Fibroblast of pulmonary artery (primary cell): ENCODE data around the gene MBP.

Experiments used
- DNase-seq: peaks from one replicate; pipeline ENCODE4 v3.0.0-alpha.2; 2010; ENCODE audit warnings: low read depth
- H3K4me3 ChIP-seq: replicated peaks from 2 replicates; pipeline ENCODE4 v1.5.1; 2011; ENCODE audit warnings: low read depth, mild to moderate bottlenecking, control low read depth, low read length, moderate library complexity
- TF ChIP-seq, protein P1 (sequence below): IDR thresholded peaks from 2 replicates; pipeline ENCODE4 v1.5.1; 2011; ENCODE audit warnings: mild to moderate bottlenecking, control low read depth, low read length, inconsistent platforms; ENCODE audit errors: missing control alignments

The MBP gene

GRCh38 chr18:76979111-76979751, 153.4 kb downstream of the MBP start:
- TF ChIP-seq, protein P1, sequence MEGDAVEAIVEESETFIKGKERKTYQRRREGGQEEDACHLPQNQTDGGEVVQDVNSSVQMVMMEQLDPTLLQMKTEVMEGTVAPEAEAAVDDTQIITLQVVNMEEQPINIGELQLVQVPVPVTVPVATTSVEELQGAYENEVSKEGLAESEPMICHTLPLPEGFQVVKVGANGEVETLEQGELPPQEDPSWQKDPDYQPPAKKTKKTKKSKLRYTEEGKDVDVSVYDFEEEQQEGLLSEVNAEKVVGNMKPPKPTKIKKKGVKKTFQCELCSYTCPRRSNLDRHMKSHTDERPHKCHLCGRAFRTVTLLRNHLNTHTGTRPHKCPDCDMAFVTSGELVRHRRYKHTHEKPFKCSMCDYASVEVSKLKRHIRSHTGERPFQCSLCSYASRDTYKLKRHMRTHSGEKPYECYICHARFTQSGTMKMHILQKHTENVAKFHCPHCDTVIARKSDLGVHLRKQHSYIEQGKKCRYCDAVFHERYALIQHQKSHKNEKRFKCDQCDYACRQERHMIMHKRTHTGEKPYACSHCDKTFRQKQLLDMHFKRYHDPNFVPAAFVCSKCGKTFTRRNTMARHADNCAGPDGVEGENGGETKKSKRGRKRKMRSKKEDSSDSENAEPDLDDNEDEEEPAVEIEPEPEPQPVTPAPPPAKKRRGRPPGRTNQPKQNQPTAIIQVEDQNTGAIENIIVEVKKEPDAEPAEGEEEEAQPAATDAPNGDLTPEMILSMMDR, result no peak
- no peak for DNase-seq

DNA sequence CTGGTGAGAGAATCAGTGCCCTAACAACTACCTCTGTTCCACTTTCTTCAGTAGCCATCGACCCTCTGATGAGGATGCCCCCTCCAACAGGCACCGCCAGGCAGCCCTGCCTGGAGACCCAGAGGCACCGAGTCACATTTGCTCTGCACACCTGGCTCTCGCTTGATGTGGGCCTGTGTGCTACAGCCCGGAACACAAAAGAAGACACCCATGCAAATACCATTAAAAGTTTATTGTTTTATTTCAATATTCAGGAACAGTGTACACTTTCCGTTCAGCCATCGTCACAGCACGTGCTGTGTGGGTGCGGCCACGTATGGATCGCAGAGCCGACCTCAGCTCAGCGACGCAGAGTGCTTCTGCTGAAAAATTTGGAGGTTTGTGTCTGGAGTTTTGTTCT, 154.0 kb downstream of the MBP start:
- DNase-seq, result no peak
- TF ChIP-seq, protein P1, result no peak

More at GRCh38 chr18:76979111-76979751, 153.4 kb downstream of the MBP start:
- no peak overlapping the region for H3K4me3 ChIP-seq

GRCh38 chr18:76977684-76978232, 154.8 kb downstream of the MBP start:
- no peak for DNase-seq
- H3K4me3 ChIP-seq, result no peak overlapping the region
- TF ChIP-seq, protein P1, result no peak

More for the DNA sequence above, 154.0 kb downstream of the MBP start:
- H3K4me3 ChIP-seq, result no peak overlapping the region

DNA sequence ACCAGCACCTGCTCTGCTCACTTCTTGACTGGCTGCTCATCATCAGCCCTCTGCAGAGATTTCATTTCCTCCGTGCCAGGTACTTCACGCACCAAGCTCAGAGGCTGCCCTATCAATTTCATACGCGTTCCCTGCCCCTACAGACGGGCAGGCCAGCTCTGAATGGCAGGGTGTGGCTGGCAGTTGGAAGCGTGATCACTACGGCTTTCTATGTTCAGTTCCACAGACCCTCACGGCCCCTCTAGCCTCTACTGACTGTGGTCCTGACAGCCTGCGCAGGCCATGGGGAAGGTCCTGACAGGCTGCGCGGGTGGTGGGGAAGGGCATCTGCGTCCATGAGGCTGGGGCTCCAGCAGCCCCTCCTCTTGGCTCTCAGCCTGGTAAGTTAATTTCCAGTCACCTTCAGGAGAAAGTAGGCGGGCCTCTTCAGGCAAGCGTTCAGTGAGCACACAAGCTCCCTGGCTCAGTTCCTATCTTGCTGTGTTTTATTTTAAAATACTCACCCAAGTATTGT, 155.4 kb downstream of the MBP start:
- TF ChIP-seq, protein P1, result no peak
- no peak overlapping the region for H3K4me3 ChIP-seq
- no peak for DNase-seq

DNA sequence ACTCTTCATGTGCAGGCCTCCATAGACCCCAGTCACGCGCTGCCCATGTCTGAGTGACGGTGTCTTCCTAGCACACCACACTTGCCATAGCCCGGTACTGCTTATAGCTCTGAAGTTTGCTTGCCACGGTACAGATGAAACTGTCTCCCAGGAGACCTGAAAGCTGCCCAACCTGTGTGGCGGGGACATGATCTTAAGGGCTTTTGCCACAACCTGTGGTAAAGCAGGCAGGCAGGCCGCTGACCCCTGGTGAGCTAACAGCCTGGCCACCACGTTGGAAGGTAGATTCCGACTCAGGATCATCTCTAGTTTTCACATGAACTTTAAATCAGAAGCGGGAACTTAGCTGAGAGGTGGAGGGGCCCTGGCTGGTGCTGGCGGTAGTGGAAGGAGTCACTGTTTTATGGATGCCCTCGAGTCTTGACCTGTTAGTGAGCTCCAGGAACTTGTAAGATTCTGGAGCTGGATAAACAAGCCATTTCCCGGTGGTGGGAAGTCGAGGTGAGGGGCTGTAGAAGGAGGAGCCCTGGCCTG, 156.9 kb downstream of the MBP start:
- H3K4me3 ChIP-seq, result no peak overlapping the region
- DNase-seq, result no peak
- TF ChIP-seq, protein P1, result no peak

- DNase-seq, result no peak
- TF ChIP-seq, protein P1, result no peak
Observed at GRCh38 chr18:76974386-76974785, 158.2 kb downstream of the MBP start.

More at GRCh38 chr18:76974386-76974785, 158.2 kb downstream of the MBP start:
- H3K4me3 ChIP-seq, result no peak overlapping the region
